Measurements from ENCODE around the gene JMJD1C.

The JMJD1C gene

DNA sequence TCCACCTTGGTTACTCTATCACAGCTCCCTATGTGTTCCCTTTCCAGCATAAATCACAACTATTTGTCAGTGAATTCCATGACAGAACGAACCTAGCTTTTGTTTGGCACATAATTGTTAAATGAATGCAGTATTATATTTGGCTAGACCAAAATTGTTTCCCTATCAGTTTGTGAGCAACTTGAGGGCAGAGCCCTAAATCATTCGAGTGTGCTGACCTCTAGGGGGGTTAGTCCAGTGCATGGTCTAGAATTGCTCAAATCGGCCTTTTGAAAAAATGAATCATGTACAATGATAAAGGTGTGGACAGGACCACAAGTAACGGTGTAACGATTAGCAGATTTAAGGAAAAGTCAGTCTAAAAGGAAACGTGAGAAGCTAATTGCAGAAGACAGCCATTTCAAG is 333.1 kb downstream of the JMJD1C start:
- DNase-seq (ENCODE audit: low spot score): no peak

DNA sequence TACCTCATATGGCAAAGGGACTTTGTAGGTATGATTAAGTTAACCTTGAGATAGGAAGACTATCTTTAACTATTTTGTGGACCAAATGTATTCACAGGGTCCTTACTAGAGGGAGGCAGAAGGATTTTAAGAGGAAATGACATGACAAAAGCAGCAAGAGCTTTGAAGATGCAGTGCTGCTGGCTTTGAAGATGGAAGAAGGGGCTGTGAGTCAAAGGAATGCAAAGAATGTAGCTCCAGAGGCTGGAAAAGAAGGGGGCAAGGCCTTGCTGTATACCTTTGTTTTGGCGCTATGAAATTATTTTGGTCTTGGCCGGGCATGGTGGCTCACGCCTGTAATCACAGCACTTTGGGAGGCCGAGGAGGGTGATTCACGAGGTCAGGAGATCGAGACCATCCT is 335.9 kb downstream of the JMJD1C start:
- no peak for DNase-seq (ENCODE audit: low spot score)

DNA sequence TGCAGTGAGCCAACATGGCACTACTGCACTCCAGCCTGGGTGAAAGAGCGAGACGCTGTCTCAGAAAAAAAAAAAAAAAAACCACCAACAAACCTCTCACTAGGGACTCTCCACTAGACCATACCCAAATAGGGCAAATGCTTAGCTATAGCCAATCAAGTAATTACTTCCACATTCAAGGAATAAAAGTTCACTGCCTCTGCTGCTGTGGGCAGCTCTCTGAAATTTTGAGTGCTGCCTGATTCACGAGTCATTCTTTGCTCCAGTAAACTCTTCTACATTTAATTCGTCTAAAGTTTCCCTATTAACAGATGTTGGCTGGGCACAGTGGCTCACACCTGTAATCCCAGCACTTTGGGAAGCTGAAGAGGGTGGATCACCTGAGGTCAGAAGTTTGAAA is 337.3 kb downstream of the JMJD1C start:
- peak; percentile 50 for DNase-seq (ENCODE audit: low spot score)

DNA sequence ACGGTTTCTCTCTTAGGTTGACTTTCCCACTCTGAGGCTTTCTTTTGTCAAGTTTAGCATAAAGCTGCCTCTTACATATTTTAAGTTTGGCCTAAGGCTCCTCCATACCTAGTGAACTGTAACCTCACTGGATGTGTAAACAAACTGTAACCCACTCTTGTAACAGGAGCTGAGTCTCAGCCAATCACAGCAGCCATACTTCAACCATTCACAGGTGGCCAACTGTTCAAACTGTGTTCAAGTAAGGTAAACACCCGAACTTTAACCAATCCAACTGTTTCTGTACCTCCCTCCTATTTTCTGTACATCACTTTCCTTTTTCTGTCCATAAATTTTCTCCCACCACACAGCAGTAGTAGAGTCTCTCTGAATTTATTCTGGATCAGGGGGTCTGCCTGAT is 340.3 kb downstream of the JMJD1C start:
- DNase-seq (ENCODE audit: low spot score): no peak

DNA sequence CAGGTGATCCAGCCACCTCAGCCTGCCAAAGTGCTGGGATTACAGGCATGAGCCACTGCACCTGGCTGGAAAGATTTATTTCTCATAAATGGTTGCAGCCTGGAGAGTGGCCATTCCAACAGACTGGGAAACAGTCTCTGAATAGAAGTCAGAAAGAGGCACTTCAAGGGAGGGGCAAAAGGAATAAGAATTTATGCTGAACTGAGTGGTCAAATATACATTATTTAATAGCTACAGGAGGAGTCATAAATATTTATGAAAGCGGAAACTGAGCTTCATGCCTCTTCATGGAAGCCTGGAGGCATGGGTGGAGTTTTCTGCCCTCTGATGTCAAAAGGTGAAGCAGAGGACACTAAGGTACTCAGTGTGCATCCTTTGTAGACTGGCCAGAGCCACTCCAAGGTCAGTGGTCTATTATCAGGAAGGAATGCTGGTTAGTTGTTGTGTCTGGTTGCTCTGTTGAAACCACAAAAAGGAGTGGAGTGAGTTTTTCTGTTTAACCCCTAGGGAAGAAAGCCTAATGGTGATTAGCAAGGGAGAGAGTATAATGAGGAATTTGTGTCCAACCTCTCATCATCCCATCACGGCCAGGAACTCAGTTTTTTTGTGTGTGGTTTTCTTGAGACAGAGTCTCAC is 341.9 kb downstream of the JMJD1C start:
- DNase-seq (ENCODE audit: low spot score): no peak

DNA sequence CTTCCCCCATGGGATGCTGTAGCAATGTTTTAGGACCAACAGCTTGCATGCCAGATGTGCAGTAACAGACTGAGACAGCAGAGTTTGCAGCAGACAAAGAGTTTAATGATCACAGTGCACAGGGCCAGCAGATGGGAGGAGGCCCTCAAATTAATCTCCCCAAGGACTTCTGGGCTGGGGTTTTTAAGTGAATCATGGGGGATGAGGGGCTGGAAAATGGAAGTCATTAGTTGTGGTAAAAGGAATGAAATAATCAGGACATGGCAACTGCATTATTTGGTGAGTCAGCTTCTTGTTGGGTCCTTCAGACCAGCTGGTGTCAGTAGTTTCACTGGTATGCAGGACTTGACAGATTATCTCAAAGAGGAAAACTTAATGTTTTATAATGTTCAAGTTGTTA is 345.2 kb downstream of the JMJD1C start:
- DNase-seq (ENCODE audit: low spot score): peak; percentile 80

DNA sequence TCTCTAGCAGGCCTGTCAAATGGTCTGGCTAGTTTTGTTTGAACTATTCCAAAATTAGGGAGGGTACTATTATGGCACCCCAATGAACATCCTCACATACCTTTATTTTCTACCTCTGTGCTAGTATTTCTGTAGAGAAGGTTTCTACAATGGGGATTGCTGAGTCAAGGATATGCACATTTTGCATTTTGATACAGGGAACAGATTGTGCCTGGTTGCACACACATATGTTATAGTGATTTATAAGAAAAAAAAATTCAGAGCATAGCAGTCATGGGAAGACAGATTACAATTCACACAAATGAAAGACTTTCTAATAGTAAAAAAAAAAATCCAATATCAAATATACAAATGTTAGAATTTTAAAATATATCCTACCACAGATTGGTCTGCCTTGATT is 346.7 kb downstream of the JMJD1C start:
- no peak for DNase-seq (ENCODE audit: low spot score)
